Fibroblast of skin of right biceps (primary cell): ENCODE measurements around the gene SLC6A6.
A peak's percentile ranks its signal among the peaks of the same experiment; 100 is the strongest.

Experiments
- DNase-seq: peaks from one replicate; pipeline ENCODE4 v3.0.0-alpha.2; 2013

Gene SLC6A6

DNA sequence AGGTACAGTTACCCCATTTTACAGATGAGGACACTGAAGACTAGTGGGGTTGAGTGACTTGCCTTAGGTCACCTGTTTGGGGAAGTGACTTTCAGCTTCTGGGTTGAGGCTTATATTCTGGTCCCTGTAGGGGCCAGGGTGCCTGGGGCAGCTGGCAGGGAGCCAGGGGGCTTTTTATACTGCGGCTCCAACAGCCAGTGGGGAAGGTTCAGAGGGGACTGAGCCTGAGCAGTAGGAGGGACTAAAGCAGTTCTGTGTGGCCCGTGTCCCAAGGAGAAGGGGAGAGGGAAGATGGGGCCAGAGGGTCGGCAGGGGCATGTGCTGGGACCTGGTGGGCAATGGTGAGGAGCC lies 37.7 kb downstream of the SLC6A6 start:
- no peak for DNase-seq

DNA sequence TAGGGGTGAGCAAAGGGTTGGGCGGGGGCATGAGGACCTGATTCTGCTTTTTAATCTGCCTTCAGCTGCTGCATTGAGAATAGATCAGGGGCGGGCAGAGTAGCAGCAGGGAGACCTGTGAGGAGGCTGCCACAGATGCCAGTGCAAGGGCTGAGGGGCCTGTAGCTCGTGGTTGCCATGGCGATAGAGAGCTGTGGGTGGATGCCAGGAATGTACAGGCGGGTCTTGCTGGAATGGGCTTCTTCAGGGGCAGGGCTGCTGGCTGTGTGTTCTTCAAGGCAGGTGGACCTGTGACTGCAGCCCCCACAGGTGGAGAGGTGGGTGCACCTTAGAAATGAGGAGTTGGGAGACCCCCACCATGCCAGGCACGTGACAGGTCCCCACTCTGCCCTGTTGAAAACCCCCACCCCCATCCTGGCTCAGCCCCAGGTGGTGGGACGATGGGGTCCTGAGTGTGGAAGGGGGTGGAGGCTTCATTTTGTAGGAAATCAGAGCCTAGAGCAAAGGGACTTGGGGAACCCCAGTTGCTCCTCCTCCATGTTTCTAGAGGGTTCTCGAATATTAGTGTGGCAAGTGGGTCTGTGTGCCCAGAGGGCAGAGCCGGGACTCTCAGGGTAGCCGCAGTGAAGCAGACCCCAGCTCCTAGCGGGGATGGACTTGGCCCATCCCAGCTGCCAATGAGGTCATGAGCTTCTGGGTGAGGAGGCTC lies 38.3 kb downstream of the SLC6A6 start:
- peak; percentile 50 for DNase-seq

DNA sequence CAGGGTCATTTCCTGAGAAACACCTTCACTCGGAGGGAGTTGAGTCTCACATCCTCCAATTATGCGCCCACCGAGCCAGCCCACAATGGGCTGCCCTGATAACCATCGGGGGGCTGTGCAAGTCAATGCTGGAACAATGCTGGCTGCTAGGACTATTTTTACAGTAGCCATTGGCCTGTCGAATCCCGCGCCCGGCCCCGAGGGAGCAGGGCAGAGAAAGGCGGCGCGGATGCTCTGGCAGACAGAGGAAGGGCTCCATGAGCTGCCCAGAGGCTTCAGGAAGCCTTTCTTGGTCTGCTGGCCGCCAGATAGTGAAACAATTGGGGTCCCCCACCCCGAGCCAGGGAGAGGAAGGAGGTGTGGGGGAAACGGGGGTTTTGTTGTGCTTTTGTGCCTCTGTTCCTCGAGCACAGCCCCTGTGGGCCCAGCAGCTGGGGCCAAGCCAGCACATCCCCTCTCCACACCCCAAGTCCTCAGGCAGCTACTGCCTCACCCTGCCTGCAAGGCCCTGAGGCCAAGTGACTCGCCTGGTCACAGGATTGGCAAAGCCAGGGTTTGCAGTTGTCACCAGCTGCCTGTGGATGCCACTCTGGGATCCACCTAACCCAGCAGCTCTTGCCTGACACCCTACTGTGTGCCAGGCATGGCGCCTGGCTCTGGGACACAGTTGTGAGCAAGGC lies 39.0 kb downstream of the SLC6A6 start:
- DNase-seq, result no peak

DNA sequence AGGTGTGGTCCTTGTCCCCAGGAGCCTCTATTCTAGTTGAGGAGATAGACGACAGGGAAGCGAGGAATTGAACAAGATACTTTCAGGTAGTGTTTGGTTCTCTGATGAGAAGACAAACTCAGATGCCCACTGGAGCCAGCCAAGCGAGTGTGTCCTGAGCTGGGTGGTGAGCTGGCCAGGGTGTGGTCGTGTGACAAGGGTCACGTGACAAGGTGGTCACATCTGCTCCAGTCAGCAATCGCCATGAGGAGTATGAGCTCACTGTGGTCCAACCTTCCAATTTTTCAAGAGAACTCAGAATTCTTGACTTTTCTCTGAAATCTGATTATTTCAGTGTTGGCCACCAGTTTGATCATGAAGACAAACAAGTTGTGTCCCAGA lies 39.5 kb downstream of the SLC6A6 start:
- no peak for DNase-seq

DNA sequence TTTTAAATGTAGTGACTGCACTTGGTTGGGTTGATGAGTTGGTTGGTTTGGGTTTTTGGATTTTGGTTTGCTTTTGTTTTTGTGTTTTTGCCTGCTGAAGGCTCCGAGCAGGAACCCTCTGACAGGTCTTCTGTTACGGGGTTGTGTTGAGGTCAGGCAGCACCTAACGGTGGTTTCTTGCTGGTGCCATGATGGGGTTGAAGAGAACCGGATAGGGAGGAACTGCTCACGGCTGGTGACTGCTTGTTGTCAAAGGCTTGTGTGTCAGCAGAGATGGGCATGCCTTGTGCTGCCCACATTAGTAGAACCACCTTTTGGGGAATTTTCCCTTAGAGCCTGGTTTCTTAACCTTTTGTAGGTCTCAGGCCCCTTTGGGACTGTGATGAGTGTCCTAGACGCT lies 42.0 kb downstream of the SLC6A6 start:
- DNase-seq, result no peak

DNA sequence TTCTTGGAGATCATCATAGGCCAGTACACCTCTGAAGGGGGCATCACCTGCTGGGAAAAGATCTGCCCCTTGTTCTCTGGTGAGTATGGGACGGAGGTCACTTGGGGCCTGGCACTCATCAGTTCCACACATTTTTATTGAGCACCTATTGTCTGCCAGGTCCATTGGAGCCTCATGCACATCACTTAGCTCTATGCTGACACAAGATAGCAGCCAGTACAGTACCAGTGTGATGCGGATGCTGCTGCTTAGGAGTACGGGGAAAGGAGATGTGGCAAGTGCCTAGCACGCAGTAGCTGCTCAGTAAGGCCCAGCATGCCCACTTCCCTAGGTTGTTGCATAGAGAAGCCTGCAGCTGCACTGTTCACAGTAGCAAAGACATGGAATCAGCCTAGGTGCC lies 43.4 kb downstream of the SLC6A6 start:
- no peak for DNase-seq

DNA sequence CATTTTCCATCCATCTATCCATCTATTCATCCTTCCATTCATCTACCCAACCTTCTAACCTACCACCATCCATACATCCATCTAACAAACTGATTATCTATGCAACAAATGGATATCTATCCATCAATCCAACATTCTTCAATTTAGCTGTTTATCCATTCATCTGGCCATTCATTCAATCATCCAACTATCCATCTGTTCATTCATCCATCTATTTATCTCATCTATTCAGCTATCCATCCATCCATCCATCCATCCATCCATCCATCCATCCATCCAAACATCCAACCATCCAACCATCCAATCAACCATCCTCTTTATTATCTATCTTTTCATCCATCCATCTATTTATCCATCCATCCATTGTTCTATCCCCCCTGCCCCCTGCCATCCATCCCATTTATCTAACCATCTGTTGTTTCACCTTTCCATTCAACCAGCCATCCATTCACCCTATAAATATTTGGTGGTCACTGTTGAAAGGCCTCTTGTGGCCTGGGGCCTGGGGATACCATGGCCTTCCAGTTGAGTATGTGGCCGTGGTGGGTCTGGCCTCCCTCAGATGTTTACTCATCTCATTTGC lies 44.7 kb downstream of the SLC6A6 start:
- no peak for DNase-seq

DNA sequence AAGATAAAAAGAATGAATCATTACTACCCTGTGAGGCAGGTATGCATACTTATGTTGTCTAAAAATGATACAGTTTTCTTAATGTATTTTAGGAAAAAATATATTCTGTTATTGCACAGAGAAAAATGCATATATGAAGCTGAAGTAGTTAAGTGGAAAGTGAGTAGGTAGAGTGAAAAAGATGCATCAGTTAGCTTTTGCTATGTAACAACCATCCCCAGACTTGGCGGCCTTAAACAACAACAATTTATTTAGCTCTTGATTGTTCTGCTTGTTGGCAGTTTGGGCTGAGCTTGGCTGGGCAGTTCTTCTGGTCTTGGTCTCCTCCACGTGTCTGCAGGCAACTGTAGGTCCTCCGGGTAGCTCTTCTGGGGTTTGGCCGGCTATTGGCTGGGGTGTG lies 45.7 kb downstream of the SLC6A6 start:
- DNase-seq, result no peak

DNA sequence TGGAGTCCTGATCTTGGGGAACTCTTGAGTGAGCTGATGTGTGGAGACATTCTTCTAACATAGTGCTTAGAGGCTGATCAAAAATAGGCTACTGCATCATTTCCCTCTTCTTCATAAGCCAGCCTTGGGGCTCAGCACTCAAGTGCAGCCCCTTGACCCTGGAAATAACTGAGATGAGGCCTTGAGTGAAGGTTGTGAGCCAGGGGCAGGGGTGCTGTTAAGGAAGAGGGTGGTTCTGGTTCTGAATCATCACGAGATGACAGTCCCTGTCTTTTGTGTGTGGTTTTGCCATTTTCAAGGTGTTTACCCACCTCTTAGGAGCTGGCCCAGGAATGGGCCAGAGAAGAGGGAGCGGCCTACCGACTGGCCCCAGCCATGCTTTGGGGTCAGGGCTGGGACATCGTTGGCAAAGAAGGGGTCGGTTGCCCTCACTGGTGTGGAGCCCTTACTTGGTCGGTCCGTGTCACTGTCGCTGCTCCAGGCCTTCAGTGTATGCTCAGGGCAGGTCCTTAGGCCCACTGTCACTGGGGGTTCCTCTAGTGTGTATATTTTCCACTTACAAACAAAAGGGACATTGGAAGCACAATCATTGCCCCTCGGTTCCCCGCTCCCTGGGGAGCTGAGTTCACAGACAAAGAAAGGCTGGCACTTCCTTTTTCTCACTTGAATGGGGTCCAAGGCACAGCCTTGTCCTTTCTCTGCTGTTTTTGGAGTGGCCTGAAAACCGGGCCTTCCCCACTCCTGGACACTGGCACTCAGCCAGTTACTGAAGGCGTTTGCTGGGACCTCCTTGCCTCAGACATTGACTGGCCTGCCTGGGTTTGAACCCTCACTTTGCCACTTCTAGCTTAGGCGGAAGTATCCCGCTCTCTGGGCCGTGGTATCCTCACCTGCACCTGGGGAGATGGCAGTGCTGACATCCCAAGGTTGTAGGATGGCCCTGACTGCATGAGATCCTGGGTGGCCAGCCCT lies 46.6 kb downstream of the SLC6A6 start:
- DNase-seq, result no peak

DNA sequence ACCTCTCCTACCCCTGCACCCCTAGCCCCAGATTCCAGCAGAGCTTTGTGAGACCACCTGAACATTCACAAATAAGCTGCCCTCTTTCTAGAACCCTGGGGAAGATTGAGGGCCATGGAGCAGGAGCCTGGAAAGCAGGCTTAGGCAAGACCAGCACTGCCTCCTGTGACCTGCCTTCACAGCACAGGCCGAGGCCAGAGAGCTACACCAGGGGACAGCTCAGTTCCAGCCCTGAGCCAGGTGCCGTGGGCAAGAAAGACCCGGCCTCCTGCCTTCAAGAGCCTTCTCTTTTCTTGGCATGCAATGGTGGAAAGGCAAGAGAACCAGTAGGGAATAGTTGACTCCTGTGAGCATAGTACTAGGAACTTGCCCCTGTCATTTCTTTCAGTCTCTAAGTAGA lies 48.1 kb downstream of the SLC6A6 start:
- DNase-seq, result no peak

DNA sequence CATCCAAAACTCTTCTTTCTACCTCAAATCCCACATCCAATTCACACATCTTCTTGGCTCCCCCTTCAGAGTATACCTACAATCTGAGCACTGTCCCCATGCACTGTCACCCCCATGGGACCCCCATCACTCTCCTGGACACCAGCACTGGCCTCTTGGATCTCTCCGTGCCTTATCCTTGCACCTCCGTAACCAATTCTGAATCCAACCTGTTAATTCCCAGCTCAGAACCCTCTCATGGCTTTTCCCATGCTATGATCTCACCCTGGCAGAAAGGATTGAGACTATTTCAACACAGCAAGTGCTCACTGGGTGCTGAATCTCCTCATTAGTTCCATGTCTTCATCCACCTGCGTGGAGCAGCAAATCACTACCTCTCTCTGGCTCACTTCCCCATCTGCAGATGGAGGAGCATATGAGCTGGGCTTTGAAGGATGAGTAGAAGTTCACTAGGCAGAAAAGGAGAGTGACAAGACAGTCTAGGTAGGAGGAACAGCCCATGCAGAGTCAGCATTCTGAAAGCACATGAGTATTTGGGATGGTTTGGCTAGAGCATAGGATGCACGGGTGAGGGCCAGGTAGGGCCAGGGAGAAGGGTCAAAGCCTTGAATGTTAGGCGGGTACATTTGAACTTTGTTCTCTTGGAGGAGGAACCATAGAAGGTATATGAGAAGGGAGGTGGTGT lies 48.7 kb downstream of the SLC6A6 start:
- no peak for DNase-seq

DNA sequence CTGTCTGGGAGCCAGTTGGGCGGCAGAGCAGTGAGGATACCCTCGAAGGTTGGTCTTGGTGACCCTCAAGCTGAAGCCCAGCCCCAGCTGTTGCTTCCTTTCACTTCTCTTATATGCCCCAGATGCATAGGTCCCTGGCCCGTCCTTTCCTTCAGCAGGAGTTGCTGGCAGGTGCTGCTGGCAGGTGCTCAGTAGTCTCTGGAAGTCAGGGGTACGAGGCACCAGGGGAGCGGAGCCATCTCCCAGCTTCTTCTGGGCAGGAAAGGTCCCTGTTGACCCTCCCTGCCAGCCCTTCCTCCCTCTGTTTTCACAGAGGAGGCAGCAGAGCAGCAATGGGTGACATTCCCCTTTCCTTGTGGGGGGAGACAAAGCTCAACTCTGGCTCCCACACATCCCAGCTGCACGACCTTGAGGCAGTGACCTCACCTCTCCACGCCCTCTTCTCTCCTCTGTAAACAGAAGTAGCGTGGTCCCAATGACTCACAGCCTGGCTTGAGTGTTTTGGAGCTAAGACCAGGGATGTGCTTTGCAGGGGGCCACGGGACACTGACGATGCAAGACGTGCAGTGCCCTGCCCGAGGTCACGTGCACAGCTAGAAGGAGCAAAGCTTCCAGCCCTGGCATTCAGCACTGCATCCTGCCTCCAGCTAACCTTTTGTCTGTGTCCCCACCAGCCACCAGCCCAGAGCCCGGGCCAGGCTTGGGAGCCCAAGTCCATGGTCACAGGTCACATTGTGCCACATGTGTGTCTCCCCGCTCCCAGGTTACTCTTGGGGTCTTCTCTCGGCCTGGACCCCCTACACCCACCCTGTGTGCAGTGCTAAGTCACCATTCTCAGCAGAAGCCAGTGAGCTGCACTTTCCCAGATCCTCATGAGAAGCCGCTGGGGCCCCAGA lies 49.7 kb downstream of the SLC6A6 start:
- DNase-seq, result peak; percentile 86

DNA sequence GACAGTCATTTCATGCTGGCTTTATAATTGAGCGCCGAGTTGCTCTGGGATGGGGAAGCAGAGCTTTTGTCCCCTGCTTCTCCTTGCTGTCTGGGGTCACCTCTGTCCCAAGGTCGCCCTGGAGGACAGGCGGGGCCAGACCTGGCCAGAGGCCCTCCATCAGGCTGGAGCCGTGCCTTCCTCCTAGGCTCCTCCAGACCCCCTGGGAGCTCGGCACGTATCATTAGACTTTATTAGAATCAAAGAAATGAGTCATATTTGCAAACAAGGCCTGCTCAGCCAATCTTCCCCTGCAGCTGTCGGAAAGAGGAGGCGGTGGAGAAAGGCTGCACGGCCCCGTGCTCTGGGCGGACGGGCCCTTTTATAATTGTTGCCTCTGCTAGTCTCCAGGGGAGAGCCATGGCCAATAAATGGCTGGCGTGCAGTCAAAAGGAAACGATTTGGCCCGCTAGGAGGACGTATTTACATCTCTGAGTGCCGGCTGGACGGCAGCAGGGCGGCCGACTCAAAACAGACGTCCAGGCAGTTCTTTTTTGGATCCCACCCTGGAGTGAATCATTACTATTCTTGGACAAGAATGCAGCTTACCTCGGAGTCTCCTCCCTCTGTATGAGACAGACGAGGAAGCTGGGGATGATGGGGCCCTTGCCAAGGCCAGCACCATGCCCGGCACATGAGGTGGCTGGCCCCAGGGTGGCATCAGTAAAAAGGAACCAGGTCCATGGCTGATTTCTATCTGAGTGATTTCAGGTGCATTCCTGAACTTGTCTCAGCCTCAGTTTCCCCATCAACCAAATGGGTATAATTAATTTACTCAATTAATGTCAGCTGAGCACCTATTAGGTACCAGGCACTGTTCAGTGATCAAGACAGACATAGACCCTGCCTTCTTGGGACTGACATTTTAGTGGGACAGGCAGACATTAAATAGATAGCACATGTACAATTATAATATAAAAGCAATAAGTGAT lies 50.6 kb downstream of the SLC6A6 start:
- DNase-seq, result peak; percentile 97

DNA sequence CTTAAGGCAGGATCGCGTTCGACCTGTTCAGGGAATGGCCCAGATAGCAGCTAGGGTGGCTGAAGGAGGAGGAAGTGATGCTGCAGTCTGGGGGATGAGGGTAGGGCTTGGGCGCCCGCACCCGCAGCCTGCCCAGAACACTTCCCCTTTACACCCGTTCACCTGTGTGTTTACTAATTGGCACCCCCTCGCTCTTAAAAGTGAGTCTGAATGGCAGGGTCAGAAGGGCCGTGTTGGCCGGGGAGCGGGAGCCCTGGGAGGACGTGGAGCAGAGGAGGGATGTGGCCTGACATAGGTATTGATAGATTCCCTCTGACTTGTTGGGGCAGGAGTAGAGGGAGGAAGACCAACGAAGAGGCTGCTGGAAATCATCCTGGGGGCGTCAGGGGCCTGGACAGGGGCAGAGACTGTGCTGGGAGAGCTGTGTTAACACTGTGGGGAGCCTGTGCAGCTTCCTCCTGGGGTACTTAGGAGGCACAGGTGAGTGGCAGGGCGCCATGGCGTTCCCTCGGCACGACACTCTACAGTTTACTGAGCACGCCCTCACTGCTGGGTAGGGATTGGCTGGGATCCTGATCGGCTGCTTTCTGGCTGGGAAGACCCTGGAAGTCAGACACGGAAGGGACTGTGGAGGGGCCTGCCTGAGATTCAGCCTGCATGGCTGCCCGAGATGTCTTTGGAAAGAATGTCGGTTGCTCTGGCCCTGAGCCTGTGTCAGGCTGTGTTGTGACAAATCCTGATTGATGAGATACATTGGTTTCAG lies 51.7 kb downstream of the SLC6A6 start:
- no peak for DNase-seq

DNA sequence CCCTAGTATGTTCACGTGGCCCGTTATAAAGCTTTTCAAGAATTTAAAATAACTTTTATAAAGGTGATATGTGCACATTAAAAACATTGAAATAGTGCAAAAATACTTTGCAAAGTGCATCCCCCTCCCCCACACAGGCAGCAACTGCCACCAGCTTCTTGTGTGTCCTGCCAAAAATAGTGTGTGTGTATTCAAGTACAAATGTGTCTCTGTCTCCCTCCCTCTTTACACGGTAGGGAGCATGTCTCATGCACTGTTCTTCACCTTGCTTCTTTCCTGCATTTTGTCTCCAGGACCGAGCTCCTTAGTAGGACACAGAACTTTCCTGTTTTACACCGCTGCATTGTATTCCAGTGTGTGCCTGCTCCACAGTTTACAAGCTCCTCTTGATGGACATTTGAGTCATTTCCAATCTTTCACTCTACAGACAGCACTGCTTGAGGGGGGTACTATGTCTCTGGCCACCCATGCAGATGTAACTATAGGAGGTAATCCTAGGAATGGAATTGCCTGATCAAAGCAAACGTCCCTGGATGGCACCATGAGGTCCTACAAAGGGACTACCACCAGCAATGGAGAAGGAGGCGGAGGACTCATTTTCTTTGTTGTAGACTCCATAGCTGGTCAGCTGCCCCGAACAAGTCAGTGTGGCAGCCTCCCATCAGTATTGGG lies 52.4 kb downstream of the SLC6A6 start:
- no peak for DNase-seq

DNA sequence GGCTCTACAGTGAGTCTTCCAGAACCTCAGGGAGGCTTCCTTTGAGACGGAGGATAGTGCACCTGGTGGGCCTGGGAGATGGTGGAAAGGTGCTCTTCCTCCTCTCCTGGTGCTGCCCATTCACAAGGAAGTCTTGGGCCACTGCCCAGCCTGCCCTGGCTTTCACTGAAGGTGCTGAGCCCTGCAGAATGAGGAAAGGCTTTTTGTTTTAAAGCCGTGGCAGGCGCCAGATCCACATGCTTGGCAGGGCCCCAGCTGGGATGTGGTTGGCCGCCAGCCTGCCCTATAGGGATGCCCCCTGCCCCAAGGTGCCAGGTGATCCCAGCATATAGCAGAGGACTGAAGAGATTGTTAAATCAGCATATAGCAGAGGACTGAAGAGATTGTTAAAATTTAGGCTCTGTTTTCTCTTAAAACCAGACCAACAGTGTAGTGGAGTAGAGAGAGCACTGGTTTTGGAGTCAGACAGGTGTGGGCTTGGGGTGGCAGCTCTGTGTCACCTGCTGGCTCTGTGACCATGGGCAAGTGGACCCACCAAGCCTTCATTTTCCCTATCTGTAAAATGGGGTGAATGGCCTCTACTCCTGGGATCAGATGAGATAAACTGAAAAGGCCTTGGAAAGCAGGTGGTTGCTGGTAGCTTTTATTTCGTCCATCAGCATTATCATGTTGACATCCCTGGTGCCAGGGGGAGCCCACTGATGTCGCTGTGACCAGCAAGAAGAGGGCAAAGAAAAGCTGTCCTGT lies 53.3 kb downstream of the SLC6A6 start:
- DNase-seq, result no peak

DNA sequence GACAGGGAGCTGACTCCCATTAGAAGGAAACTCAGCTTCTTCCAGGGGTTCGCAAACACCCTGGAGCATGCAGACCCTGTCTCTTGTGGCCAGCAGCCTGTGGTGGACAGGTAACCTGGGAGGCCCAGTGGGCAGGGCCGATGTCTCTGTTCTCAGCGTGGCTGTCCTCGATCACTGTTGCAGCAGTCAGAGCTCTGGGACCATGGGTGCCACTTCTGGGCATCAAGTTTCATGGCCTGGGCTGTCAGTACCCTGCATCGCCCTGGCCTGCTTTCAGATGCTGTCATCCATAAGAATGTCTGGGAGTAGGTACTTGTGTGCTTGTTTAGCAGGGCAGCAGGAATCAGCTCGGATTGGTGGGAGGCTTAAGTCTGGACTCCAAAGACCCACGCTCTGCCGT lies 54.4 kb downstream of the SLC6A6 start:
- DNase-seq, result no peak

DNA sequence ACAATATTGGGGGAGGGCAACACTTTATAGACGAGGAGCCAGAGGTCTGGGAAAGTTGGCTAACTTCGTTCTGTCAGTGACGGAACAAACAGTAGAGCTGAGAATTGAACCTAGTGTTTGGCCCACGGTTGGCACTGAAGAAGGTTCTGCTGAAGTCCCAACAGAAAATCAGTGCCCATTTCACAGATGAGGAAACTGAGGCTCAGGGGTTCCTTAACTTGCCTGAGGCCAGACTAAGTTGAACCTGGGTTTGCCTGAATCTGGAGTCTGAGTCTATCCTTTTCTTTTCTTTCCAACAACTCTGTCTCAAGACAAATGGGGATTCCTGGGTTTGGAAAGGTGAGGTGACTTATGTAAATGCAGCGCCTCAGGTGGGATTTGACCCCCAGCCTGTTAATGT lies 55.1 kb downstream of the SLC6A6 start:
- DNase-seq, result no peak
